ENCODE measurements around the gene ATG14.

Gene ATG14

DNA sequence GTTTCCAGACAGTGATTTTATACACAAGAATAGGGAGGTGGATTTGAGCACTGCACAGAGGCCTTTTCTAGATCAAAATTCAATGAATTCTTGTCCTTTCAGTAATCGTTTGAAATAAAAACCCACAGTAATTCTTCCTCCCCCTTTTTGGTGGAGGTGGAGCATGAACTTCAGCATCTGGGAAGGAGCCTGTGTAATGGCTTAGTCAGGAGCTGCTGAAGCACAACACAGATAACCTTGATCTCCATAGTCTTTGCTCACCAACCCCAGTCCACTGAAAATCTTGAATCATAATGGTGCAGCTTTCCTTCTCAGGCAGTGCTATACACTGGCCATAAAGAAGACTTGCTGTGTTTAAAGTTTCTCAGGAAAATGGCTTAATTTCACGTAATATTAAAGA lies 35.2 kb upstream of the ATG14 start:
- POLR2A ChIA-PET (ENCODE audit: low non-redundant PET), result no interaction called here
- TF ChIP-seq, protein P1, sequence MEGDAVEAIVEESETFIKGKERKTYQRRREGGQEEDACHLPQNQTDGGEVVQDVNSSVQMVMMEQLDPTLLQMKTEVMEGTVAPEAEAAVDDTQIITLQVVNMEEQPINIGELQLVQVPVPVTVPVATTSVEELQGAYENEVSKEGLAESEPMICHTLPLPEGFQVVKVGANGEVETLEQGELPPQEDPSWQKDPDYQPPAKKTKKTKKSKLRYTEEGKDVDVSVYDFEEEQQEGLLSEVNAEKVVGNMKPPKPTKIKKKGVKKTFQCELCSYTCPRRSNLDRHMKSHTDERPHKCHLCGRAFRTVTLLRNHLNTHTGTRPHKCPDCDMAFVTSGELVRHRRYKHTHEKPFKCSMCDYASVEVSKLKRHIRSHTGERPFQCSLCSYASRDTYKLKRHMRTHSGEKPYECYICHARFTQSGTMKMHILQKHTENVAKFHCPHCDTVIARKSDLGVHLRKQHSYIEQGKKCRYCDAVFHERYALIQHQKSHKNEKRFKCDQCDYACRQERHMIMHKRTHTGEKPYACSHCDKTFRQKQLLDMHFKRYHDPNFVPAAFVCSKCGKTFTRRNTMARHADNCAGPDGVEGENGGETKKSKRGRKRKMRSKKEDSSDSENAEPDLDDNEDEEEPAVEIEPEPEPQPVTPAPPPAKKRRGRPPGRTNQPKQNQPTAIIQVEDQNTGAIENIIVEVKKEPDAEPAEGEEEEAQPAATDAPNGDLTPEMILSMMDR (conservative IDR thresholded peaks at IDR 0.05; ENCODE audit: low read depth), result no peak
- CTCF ChIA-PET, result interaction anchor here (0.6 to 1.7 kb wide), 9 partner anchors 8 to 256 kb away, joined by 3 to 7 read pairs (median 3); no protein-coding TSS in a partner anchor
- no peak overlapping the region for H3K27ac ChIP-seq
- DNase-seq (ENCODE audit: low spot score), result peak; percentile 65

DNA sequence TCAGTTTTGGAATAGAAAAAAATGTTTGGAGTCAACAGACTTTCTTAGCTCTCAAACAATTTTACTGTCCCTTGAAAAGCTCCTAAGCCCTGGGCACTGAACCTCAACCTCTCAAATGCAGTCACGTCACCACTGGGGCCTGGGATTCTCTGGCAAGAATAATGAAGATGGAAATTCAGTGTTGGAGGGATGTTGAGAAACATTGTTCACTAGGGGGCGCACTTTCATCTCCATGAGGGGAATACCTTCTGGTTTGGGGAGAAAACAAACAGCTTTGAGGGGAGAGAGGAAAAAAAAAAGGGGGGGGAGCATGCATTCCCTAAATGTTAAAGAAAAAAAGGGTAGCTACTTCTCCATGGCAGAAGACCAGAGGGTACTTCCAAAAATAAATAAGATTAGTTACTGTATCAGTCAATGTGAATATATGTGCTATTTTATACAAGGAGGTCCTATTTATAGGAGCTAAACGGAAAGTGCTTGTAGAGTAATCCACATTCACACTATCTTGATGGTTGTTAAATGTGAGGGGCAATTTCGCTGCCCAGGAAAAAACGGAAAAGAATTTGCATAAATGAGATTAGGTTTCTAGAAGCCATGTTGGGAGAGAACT lies 34.6 kb upstream of the ATG14 start:
- CTCF ChIA-PET, result interaction anchor here (0.6 to 1.7 kb wide), 15 partner anchors 8 to 1031 kb away, joined by 3 to 7 read pairs (median 3); no protein-coding TSS in a partner anchor

DNA sequence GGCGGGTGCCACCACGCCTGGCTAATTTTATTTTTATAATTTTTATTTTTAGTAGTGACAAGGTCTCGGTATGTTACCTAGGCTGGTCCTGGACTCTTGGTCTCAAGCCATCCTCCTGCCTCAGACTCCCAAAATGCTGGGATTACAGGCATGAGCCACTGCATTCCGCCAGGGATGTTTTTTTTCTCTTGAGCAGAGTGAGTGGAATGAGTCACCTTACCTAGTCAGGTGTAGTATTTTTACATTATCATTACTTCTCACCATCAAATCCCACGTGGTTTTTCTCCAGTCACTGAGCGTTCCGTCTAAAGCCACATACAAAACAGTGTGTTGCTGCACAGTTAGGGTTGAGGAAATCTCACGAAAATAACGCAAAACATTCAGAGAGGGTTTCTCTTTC lies 29.7 kb upstream of the ATG14 start:
- CTCF ChIA-PET, result no interaction called here
- POLR2A ChIA-PET (ENCODE audit: low non-redundant PET), result no interaction called here

More for the DNA sequence above, 34.6 kb upstream of the ATG14 start:
- POLR2A ChIA-PET (ENCODE audit: low non-redundant PET), result no interaction called here
- TF ChIP-seq, protein P1 (conservative IDR thresholded peaks at IDR 0.05; ENCODE audit: low read depth), result peak; percentile 53
- DNase-seq (ENCODE audit: low spot score), result peak; percentile 44
- H3K27ac ChIP-seq, result no peak overlapping the region

DNA sequence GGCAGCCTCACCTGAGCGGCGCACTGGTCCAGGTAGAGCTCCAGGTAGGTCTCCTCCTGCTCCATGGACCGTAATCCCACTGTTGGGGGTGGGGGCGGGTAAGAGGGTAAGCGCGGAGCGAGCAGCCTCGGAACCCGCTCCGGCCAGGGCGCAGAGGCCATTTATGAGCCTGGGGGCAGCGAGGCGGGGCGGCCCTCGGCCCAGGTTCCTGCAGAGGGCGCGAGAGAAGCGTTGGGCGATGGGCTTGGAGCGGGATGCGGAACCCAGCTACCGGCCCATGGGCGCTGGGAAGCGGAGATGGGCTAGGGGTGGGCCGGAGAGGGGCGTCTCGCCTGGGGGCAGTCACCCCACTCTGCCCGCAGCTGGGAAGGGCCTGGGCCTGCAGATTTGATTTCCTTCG lies 28.8 kb upstream of the ATG14 start, which contains the start of gene TBPL2:
Gene TBPL2 (minus strand): TSS at position 232 of the 400 bp plus-strand sequence. CDS start 167 bp downstream, at position 65.
- ChIA-PET POLR2A (ENCODE audit: low non-redundant PET) (no interaction called here), CTCF (interaction anchor here (1.0 kb wide), 1 partner anchor 117 kb away, joined by 4 read pairs; no protein-coding TSS in a partner anchor)
- no peak within 1 kb of the TSS for H3K27ac ChIP-seq
- TF ChIP-seq, protein P1 (conservative IDR thresholded peaks at IDR 0.05; ENCODE audit: low read depth), result no peak
- DNase-seq (ENCODE audit: low spot score), result no peak

More for the DNA sequence above, 29.7 kb upstream of the ATG14 start:
- TF ChIP-seq, protein P1 (conservative IDR thresholded peaks at IDR 0.05; ENCODE audit: low read depth), result no peak
- no peak for DNase-seq (ENCODE audit: low spot score)
- H3K27ac ChIP-seq, result no peak overlapping the region

DNA sequence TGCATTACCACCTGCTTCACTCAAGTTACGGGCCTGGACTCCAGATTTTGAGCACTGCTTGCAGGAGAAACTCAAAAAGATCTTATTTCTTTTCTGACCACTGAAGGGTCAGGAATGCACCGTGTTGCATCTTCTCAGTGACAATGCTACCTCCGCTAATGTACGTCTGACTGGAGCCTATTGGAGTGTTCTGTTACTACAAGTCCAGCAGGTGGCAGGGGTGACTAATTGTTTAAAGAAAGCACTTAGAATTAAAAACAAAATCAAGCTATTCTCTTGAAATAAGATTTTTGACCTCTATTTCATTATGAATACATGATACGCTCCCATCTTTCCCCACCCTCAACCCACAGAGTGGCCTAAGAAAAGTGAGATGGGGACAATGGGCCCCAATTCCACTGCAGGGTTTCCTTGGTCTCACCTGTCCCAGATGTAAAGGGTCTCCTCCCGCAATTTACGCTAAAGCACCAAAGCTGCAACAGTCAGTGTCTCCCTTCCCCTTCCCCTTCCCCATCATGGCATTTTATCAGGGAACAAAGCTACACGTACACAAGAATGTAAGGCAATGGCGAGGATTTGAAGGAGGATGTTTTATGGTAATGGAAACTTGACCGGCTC lies 26.5 kb upstream of the ATG14 start:
- TF ChIP-seq, protein P1 (conservative IDR thresholded peaks at IDR 0.05; ENCODE audit: low read depth), result peak; percentile 69
- no peak overlapping the region for H3K27ac ChIP-seq
- POLR2A ChIA-PET (ENCODE audit: low non-redundant PET), result no interaction called here
- CTCF ChIA-PET, result interaction anchor here (0.5 to 1.6 kb wide), 22 partner anchors 8 to 1049 kb away, joined by 3 to 11 read pairs (median 3); no protein-coding TSS in a partner anchor
- DNase-seq (ENCODE audit: low spot score), result peak; percentile 64

DNA sequence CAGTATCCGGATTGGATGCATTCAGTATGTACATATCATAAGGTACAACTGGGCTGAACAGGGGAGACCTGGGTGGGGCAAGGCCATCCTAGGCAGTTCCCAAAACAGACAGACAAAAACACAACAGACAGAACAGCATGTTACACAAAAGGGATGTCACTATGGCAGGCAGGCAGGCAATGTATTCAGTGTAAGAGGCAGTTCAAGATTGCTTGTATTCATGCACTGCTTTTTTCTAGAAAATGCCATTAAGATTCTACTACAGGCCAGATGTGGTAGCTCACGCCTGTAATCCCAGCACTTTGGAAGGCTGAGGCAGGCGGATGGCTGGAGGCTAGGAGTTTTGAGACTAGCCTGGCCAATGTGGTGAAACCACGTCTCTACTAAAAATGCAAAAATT lies 25.3 kb upstream of the ATG14 start:
- ChIA-PET CTCF (interaction anchor here (0.9 to 1.1 kb wide), 2 partner anchors 224 to 370 kb away, joined by 3 read pairs; no protein-coding TSS in a partner anchor), POLR2A (ENCODE audit: low non-redundant PET) (no interaction called here)
- no peak for DNase-seq (ENCODE audit: low spot score)

More for the DNA sequence above, 25.3 kb upstream of the ATG14 start:
- no peak overlapping the region for H3K27ac ChIP-seq
- TF ChIP-seq, protein P1 (conservative IDR thresholded peaks at IDR 0.05; ENCODE audit: low read depth), result no peak

Measured in RWPE1 (cell line).